ENCODE measurements around the gene KATNIP. TPM values are rescaled to one million over a fixed set of nuclear protein-coding genes. Genes with fewer than 3 reads are reported as not detected.

KATNIP gene
- polyA plus RNA-seq, 1 donor (not counting 4 experiments of a cell fraction or from before 2014, with no cell fraction given): 19.0 TPM

DNA sequence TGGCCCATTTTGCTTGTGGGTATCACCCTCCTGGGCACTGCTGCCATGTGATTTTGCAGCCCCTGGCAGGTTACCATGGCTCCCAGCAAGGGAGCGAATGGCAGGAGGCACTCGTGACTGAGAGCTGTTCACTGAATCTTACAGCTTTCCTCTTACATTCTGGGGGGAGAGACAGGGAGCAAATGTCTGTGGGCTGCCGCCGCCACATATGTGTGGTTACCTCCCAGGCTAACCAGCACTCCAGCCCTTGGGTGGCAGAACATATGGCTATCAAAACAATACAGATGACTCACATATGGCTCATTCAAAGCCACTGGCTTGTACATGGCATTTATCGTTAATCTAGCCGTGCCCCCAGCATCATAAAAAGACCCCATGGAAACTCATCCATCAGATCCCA, 20.0 kb upstream of the KATNIP start:
- H3K9me1 ChIP-seq (ENCODE audit: control insufficient read depth, extremely low read depth, insufficient read depth, low read length): no peaks in the 10 kb centered on the region
- H3K36me3 ChIP-seq (ENCODE audit: control insufficient read depth in 2 of 2, extremely low read depth in 1 of 2, insufficient read depth in 2 of 2, low read length in 2 of 2): peaks cover 42 to 44% of the 10 kb centered on the region in 2 experiments
- no peaks in the 10 kb centered on the region for H4K20me1 ChIP-seq (ENCODE audit: control insufficient read depth, extremely low read depth, insufficient read depth, low read length)
- TF ChIP-seq CTCF (optimal IDR thresholded peaks at IDR 0.05 in 1 of 3, IDR thresholded peaks at IDR 0.05 in 1 of 3, conservative IDR thresholded peaks at IDR 0.05 in 1 of 3; ENCODE audit: extremely low read depth in 1 of 3, insufficient read depth in 2 of 3, low read length in 3 of 3) (no peak), EZH2 (IDR thresholded peaks at IDR 0.05; ENCODE audit: low read length) (no peak)
- H3K4me1 ChIP-seq (ENCODE audit: control insufficient read depth, extremely low read depth, insufficient read depth, low read length): no peaks in the 10 kb centered on the region
- no peak overlapping the region for H3K27ac ChIP-seq (ENCODE audit: control insufficient read depth, insufficient read depth, low read length)
- no peaks in the 10 kb centered on the region for H3K9me3 ChIP-seq (ENCODE audit: control insufficient read depth, low read depth, low read length)
- no peaks in the 10 kb centered on the region for H3K79me2 ChIP-seq (ENCODE audit: control insufficient read depth, insufficient read depth, low read length)
- no peak overlapping the region for H3K4me2 ChIP-seq (ENCODE audit: control insufficient read depth, extremely low read depth, insufficient read depth, low read depth, low read length)
- H2AFZ ChIP-seq (ENCODE audit: control insufficient read depth, low read length): no peak overlapping the region
- no peak overlapping the region for H3K4me3 ChIP-seq (ENCODE audit: control insufficient read depth in 2 of 3, extremely low read depth in 1 of 3, insufficient read depth in 2 of 3, low read depth in 1 of 3, low read length in 3 of 3)
- DNase-seq (ENCODE audit: low read depth, low spot score) (no peak), FAIRE-seq (no peak)
- H3K9ac ChIP-seq (ENCODE audit: control insufficient read depth, extremely low read depth, insufficient read depth, low read length): no peak overlapping the region
- dilution Hi-C loops (cut with MboI; ENCODE audit: extremely low pct_ligation_motif_present, low sequenced_read_pairs): no loop called here
- no peaks in the 10 kb centered on the region for H3K27me3 ChIP-seq (ENCODE audit: control insufficient read depth, extremely low read depth, insufficient read depth, low read length)

GRCh38 chr16:27531186-27531585, 18.8 kb upstream of the KATNIP start:
- no peaks in the 10 kb centered on the region for H3K27me3 ChIP-seq (ENCODE audit: control insufficient read depth, extremely low read depth, insufficient read depth, low read length)
- TF ChIP-seq CTCF (optimal IDR thresholded peaks at IDR 0.05 in 1 of 3, IDR thresholded peaks at IDR 0.05 in 1 of 3, conservative IDR thresholded peaks at IDR 0.05 in 1 of 3; ENCODE audit: extremely low read depth in 1 of 3, insufficient read depth in 2 of 3, low read length in 3 of 3) (no peak), EZH2 (IDR thresholded peaks at IDR 0.05; ENCODE audit: low read length) (no peak)

More at GRCh38 chr16:27531186-27531585, 18.8 kb upstream of the KATNIP start:
- DNase-seq (ENCODE audit: low read depth, low spot score) (no peak), FAIRE-seq (no peak)
- Histone ChIP-seq H3K4me2 (ENCODE audit: control insufficient read depth, extremely low read depth, insufficient read depth, low read depth, low read length) (no peak overlapping the region), H3K9me1 (ENCODE audit: control insufficient read depth, extremely low read depth, insufficient read depth, low read length) (no peaks in the 10 kb centered on the region), H4K20me1 (ENCODE audit: control insufficient read depth, extremely low read depth, insufficient read depth, low read length) (no peaks in the 10 kb centered on the region), H3K79me2 (ENCODE audit: control insufficient read depth, insufficient read depth, low read length) (no peaks in the 10 kb centered on the region), H3K36me3 (ENCODE audit: control insufficient read depth in 2 of 2, extremely low read depth in 1 of 2, insufficient read depth in 2 of 2, low read length in 2 of 2) (peaks cover 38 to 42% of the 10 kb centered on the region in 2 experiments), H3K9me3 (ENCODE audit: control insufficient read depth, low read depth, low read length) (no peaks in the 10 kb centered on the region), H3K27ac (ENCODE audit: control insufficient read depth, insufficient read depth, low read length) (no peak overlapping the region), H3K4me3 (ENCODE audit: control insufficient read depth in 2 of 3, extremely low read depth in 1 of 3, insufficient read depth in 2 of 3, low read depth in 1 of 3, low read length in 3 of 3) (no peak overlapping the region), H3K9ac (ENCODE audit: control insufficient read depth, extremely low read depth, insufficient read depth, low read length) (no peak overlapping the region), H2AFZ (ENCODE audit: control insufficient read depth, low read length) (no peak overlapping the region), H3K4me1 (ENCODE audit: control insufficient read depth, extremely low read depth, insufficient read depth, low read length) (no peaks in the 10 kb centered on the region)
- dilution Hi-C loops (cut with MboI; ENCODE audit: extremely low pct_ligation_motif_present, low sequenced_read_pairs): no loop called here
